Stimulated activated CD4-positive, alpha-beta T cell treated with anti-CD3 and anti-CD28 coated beads, Interleukin-2, amount 100 ng/mL, for 4 hours (primary cell): ENCODE data around the gene EGFL7.
A peak's percentile ranks its signal among the peaks of the same experiment; 100 is the strongest.

Experiments used
- DNase-seq: peaks from one replicate; pipeline ENCODE4 v3.0.0-alpha.2; 2020; ENCODE audit warnings: low read depth

EGFL7 gene

GRCh38 chr9:136686794-136687711, 24.3 kb downstream of the EGFL7 start, which contains the start of gene AGPAT2:
Gene AGPAT2, minus strand, starts transcription at chr9:136687457. Its CDS starts 100 bp downstream, at chr9:136687357.
- DNase-seq = peak; percentile 47

GRCh38 chr9:136687721-136688223, 25.1 kb downstream of the EGFL7 start:
- no peak for DNase-seq

DNA sequence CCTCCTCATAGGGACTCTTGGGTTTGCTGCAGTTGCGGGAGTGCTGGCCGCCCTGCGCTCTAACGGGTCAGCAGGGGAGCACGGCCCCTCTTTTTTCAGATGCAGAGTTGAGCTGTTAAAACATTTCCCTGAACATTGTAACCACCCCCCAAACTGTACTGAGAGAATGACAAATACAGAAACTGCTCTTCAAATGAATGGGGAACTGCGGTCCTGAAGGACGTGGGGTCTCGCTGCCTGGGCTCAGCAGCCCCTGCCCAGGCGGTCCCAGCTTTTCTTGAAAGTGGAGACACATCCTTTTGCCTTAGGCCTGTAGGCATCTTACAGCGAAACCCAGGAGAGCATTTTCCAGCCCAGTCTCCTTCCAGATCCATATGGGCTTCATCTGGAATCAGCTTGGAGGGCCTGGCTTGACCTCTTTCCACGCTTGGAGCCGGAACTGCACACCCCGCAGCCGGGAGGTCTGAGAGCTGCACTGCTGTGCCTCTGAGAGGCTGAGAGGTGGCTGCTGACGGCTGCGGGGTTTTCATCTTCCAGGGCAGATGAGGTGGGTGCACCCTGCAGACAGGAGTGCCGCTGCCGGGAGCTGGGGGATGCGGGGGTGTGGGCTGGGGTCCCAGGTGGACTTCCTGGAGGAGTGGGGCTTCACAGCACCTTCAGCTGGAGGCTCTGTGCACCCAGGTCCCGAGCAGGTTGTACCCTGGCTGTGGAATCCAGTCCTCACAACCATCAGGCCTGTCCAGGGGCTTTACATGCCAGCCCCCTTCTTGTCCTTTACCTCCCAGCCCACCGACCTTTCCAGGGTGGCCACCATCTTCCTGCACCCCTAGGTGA, 25.8 kb downstream of the EGFL7 start:
- DNase-seq = no peak

DNA sequence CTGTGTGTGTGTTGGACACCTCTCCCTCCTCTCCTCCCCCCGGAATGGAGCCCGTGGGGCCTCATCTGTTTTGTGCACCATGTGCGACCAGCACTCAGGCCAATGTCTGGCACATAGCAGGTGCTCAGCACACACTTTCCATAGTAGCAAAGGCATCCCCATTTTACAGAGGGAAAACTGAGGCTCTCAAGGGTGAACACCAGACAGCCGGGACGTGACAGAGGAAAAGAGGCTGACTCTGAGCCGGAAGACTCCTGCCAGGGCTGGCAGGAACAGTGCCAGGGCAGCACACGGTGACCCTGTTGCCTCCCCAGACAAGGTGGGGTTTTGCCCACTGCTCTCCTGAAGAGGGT, 26.4 kb downstream of the EGFL7 start:
- DNase-seq = no peak

DNA sequence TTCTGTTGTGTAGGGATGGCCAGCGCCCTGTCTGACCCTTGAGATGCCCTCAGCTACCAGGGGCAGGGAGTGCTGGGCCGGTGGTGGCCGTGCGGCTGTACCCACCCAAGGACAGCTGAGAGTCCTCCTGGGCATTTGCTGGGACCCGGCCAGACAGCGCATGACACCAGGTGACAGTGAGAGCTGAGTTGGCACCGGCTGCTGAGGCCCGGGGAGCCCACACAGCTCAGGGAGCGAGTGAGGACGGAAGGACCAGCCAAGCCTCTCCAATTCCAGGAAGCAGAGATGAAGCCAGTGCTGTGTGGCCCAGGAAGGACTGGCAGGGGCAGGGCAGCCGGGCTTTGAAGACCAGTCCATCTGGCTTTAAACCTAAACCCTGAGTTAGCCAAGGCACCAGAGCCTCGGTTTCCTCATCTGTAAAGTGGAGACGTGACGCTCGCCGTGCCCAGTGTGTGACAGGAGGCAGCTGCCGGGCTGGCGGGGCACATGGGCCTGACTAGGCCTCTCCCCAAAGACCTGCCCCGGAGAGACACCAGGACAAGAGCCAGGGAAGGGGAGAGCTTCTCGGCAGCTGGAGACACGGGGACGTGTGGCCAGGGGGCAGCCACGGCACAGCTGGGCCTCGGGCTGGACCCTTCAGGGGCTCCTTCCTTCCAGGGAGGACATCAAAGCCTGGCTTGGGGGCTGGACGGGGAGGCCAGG, 27.5 kb downstream of the EGFL7 start:
- no peak for DNase-seq

GRCh38 chr9:136690806-136691261, 28.1 kb downstream of the EGFL7 start:
- no peak for DNase-seq

DNA sequence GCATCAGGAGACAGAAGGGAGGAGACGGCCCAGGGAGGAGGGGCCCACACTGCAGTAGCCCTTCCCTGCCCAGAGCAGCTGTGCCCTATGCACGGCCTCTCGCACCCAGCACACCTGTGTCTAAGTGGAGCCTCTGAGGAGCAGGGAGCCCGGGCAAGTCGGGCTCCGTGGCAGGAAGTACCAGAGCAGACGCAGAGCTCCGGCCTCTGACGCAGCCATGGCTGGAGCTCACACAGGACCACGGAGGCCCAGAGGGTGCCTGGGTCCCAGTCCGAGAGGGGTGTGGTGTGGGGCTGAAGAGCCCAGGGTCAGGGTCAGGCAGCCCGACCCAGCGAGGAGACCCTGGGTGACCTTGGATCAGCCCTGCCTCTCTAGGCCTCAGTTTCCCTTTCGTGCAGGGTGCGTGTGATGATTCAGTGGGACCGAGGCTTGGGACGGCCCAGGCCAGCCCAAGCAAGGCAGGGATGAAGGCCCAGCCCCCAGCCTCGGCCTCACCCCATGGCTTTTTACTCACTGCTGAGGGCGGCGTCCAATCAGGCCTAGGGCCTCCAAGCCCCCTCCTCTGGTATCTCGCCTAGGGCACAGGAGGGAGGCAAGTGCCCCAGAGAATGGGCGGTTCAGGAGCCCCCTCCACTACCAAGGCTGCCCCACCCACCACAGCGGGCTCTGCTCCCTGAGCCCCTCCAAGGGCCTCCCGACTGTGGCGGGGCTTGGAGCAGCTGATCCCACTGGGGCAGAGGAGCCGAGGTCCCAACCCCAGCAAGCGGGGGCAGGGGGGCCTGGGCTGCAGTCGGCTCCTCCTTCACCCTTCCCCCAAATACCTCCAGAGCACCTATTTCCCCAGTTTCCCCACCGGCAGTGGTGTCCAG, 28.8 kb downstream of the EGFL7 start:
- no peak for DNase-seq

- DNase-seq = no peak
These were observed 29.7 kb downstream of the EGFL7 start for GRCh38 chr9:136692185-136693134.

DNA sequence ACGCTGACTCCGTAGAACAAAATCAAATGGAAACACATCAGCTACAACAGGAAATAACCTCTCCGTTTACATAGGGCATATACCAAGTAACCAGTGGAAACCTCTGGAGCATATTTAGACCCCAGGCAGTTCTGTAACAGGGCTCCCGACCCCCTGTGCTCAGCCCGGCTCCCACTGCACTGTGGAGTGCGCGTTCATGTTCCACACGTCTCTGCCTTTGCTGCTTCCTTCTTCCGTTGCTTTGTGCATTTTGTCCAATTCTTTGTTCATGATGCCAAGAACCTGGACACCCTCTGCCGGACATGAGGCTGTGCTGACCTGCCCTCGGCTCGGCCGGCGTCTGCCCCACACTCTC, 30.4 kb downstream of the EGFL7 start:
- DNase-seq = no peak

GRCh38 chr9:136693490-136694162, 30.9 kb downstream of the EGFL7 start:
- DNase-seq = no peak

- DNase-seq = no peak
These were observed 31.6 kb downstream of the EGFL7 start for GRCh38 chr9:136694163-136694871.

GRCh38 chr9:136694872-136695247, 32.1 kb downstream of the EGFL7 start:
- no peak for DNase-seq

DNA sequence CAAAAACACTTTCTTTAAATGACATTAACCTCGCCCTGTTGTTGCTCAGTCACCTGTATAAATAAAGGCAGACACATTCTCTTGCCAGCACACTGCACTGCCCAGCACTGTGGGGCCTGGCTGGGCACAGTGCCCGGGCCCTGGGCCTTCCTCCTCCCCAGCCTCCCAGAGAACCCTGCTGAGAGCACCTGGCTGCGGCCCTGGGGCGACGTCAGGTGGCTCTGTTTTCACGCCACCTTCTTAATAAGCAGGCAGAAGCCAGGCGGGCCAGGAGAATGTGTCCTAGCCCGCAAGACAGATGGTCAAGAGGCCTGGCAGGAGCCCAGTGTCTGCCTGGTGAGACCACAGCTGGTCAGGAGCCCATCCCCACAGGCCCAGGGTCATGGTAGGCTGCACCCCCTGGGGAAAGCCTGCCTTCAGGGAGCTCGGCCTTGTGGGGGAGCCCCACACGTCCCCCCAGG, 32.7 kb downstream of the EGFL7 start:
- no peak for DNase-seq

DNA sequence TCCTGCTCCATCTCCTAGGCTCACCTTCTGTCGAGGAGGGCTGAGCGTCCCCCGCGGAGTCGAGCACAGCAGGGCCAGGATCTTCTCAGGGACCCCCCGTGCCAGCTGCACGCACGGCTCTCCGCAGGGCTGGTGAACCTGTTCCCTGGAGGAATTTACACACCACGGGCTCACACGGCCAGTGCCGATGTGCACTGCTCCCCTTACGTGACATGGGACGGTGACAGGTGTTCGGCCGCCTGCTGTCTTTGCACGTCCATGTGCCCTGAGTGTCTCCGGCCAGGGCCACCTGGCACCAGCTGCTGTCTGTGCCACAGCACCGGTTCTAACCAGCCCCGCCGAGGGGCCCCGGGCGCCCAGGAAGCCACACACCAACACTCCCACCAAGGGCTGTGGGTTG, 33.2 kb downstream of the EGFL7 start:
- no peak for DNase-seq

GRCh38 chr9:136696502-136696901, 33.8 kb downstream of the EGFL7 start:
- no peak for DNase-seq

DNA sequence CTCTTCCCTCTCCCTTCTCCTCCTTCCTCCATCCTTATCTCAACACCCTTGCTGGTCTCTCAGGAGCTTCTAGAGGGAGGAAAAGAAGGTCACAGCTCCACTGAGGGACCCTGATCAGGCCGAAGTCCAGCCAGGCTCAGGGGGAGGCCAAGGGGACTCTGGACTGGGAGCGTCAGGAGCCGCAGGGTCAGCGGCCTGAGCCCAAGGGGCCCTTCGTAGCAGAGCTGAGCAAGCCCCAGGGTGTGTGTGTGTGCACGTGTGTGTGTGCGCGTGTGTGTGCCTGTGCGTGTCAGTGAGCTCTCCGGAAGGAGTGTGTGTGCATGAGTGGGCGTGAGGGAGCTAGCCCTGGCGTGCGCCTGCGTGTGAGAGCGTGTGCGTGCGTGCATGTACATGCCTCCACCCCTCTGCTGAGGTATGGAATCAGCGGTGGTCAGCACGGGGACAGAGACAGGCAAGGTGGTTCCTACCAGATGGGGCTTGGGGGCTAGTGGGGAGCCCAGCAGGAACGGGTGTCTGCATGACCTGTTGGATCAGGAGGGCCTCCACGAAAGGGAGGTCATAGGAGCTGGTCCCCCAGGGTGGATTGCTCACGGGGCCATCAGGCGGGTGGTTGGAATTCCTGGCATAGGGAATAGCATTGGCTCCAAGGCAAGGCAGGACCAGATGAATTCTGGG, 34.6 kb downstream of the EGFL7 start:
- no peak for DNase-seq

DNA sequence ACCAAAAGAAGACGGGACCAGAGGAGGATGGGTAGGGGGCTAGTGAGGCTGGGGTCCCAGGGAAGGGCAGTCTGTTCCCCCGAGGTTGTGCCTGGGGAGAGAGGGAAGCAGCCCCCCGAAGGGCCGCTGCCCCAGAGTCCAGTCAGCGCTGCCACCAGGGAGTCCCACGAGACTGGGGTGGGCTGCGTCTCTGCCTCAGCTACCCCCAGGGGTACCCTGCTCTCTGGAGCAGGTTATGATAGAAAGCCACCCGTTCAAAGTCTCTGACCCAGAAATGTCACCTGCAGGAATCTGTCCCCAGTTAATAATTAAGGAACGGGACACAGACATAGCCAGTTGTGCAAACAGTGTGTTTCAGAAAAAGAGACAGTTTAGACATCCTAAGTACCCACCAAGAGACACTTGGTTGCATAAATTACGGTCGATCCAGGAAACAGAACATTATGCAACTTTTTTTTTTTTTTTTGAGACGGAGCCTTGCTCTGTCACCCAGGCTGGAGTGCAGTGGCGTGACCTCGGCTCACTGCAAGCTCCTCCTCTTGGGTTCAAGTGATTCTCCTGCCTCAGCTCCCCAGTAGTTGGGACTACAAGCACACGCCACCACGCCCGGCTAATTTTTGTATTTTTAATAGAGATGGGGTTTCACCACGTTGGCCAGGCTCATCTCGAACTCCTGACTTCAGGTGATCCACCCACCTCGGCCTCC, 35.3 kb downstream of the EGFL7 start:
- no peak for DNase-seq
